ENCODE results near the gene SMAD3. TPM values are rescaled to one million over a fixed set of nuclear protein-coding genes. Genes with fewer than 3 reads are reported as not detected.
"Not testable (repeated sequence)": the region's sequence is repeated elsewhere in the genome, so short reads cannot be mapped to it uniquely, and the experiment has no call there.

SMAD3 gene
- polyA plus RNA-seq, 1 donor from 2014 or later = 1.0 TPM

- Histone ChIP-seq H3K36me3 (ENCODE audit: insufficient read depth, low read length) (no peaks in the 10 kb centered on the region), H3K27ac (ENCODE audit: low read length) (no peak overlapping the region), H3K9me3 (ENCODE audit: low read length) (no peaks in the 10 kb centered on the region), H3K79me2 (replicated peaks; ENCODE audit: insufficient read depth, low read length) (no peaks in the 10 kb centered on the region), H2AFZ (ENCODE audit: low read depth, low read length) (no peak overlapping the region), H3K9me2 (ENCODE audit: insufficient read depth, low read length) (no peaks in the 10 kb centered on the region), H3K4me3 (ENCODE audit: low read length) (no peak overlapping the region), H3K9ac (ENCODE audit: low read length) (no peak overlapping the region), H3K27me3 (ENCODE audit: insufficient read depth, low read depth, low read length) (no peaks in the 10 kb centered on the region), H3K4me2 (ENCODE audit: low read length) (no peak overlapping the region), H4K20me1 (ENCODE audit: insufficient read depth) (no peaks in the 10 kb centered on the region), H3F3A (ENCODE audit: insufficient read depth, low read length, poor library complexity, severe bottlenecking) (no peaks in the 10 kb centered on the region)
- no peak for TF ChIP-seq EP300 (conservative IDR thresholded peaks at IDR 0.05; ENCODE audit: poor library complexity, severe bottlenecking)
- no peak for TF ChIP-seq EZH2 (IDR thresholded peaks at IDR 0.05; ENCODE audit: borderline replicate concordance, insufficient read depth, low read length, poor library complexity, severe bottlenecking)
- TF ChIP-seq TAF1 (IDR thresholded peaks at IDR 0.05; ENCODE audit: low read depth) = no peak
- no peak for TF ChIP-seq REST (IDR thresholded peaks at IDR 0.05; ENCODE audit: borderline replicate concordance)
- TF ChIP-seq POLR2AphosphoS5 (IDR thresholded peaks at IDR 0.05) = no peak
- no peak for TF ChIP-seq SMC3 (conservative IDR thresholded peaks at IDR 0.05; ENCODE audit: poor library complexity)
- no peak for TF ChIP-seq RAD21 (conservative IDR thresholded peaks at IDR 0.05)
- TF ChIP-seq MXI1 (conservative IDR thresholded peaks at IDR 0.05; ENCODE audit: poor library complexity, severe bottlenecking) = no peak
- TF ChIP-seq CTCF (IDR thresholded peaks at IDR 0.05; ENCODE audit: poor library complexity, severe bottlenecking) = no peak
These were observed 56.5 kb downstream of the SMAD3 start for GRCh38 chr15:67121644-67122605.

- not testable (repeated sequence) for H3F3A ChIP-seq (ENCODE audit: insufficient read depth, low read length, poor library complexity, severe bottlenecking); H3K27me3 ChIP-seq (ENCODE audit: insufficient read depth, low read depth, low read length); H3K27ac ChIP-seq (ENCODE audit: low read length); H3K4me2 ChIP-seq (ENCODE audit: low read length); H3K36me3 ChIP-seq (ENCODE audit: insufficient read depth, low read length); H3K79me2 ChIP-seq (replicated peaks; ENCODE audit: insufficient read depth, low read length); H3K4me3 ChIP-seq (ENCODE audit: low read length); H3K9me2 ChIP-seq (ENCODE audit: insufficient read depth, low read length); H3K9me3 ChIP-seq (ENCODE audit: low read length); H3K9ac ChIP-seq (ENCODE audit: low read length); H4K20me1 ChIP-seq (ENCODE audit: insufficient read depth); H2AFZ ChIP-seq (ENCODE audit: low read depth, low read length)
These were observed 57.4 kb downstream of the SMAD3 start for GRCh38 chr15:67122816-67123215.

- not testable (repeated sequence) for H3K9me3 ChIP-seq (ENCODE audit: low read length); H3K36me3 ChIP-seq (ENCODE audit: insufficient read depth, low read length); H3K27ac ChIP-seq (ENCODE audit: low read length); H2AFZ ChIP-seq (ENCODE audit: low read depth, low read length); H4K20me1 ChIP-seq (ENCODE audit: insufficient read depth); H3K9me2 ChIP-seq (ENCODE audit: insufficient read depth, low read length); H3K4me3 ChIP-seq (ENCODE audit: low read length); H3K4me2 ChIP-seq (ENCODE audit: low read length); H3K27me3 ChIP-seq (ENCODE audit: insufficient read depth, low read depth, low read length); H3F3A ChIP-seq (ENCODE audit: insufficient read depth, low read length, poor library complexity, severe bottlenecking); H3K9ac ChIP-seq (ENCODE audit: low read length); H3K79me2 ChIP-seq (replicated peaks; ENCODE audit: insufficient read depth, low read length)
These were observed 57.9 kb downstream of the SMAD3 start for GRCh38 chr15:67123291-67123690.

Measured in neural cell (in vitro differentiated cells).